ENCODE measurements around the gene TNFRSF8.

The TNFRSF8 gene

DNA sequence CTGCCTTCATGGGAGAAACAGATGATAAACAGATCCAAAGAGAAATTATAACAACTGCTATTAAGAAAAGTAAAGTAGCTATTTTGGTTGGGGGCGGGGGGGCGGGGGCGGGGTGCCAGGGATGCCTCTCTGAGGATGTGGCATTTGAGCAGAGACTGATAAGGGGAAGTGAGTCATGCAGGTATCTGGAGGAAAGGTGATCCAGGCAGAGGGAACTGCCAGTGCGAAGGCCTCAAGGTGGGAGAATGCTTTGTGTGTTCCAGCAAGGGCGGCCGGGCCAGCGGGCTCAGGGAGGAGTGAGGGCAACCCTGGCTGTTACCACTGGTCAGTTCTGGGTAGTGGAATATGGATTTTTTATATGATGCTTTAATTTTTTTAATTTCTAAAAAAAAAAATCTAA, 96.7 kb downstream of the TNFRSF8 start:
- peak; percentile 85 for DNase-seq (ENCODE audit: low spot score)

DNA sequence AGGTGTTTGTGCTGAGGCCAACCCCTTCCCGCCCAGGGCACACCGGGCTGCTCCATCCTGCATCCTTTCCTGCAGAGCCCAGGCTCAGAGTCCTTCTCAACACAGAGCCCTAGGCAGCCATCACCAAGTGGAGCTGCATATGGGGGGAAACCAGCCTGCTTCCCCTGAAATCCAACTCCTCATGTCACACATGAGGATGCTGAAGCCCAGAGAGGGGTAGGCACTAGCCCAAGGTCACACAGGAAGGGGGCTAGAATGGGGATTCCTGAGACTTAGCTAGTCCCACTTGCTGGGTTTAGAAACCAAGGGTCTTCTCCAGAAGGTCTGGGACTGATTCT, 98.2 kb downstream of the TNFRSF8 start:
- no peak for DNase-seq (ENCODE audit: low spot score)

DNA sequence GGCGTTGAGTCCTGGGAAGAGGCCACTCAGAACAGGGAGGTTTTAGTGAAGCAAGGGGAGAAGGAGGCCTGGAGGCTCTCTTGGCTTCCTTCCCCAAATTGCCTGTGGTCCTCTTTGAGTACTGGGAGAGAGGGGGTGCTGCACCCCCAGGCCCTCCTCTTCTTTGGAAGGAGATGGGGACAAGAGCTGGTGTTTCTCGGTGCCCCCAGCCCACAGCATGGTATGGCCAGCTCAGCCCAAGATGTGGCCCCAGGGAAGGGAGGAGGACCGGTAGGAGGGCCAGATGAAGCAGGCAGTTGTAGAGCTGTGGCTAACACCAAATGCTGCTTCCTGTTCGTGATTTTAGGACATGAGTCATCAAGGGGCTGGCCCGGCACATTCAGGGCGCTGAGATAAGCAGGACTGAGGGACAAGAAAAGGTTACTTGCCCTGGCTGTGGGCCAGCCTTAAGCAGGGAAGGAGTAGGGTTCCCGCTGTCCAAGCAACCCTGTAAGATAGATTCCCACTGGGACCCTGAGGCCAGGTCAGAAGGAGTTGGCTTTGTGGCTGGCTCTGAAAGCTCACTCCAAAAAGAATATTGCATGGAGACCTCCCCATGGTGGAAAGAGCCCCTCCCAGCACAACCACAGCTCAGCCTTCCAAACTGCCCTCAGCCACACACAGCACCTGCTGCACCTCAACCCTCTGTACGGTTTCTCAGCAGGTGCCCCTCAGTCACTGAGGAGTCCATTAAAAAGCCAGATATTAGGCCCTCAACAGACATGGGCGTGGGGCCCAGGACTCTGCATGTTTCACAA, 98.8 kb downstream of the TNFRSF8 start:
- DNase-seq (ENCODE audit: low spot score), result peak; percentile 94

DNA sequence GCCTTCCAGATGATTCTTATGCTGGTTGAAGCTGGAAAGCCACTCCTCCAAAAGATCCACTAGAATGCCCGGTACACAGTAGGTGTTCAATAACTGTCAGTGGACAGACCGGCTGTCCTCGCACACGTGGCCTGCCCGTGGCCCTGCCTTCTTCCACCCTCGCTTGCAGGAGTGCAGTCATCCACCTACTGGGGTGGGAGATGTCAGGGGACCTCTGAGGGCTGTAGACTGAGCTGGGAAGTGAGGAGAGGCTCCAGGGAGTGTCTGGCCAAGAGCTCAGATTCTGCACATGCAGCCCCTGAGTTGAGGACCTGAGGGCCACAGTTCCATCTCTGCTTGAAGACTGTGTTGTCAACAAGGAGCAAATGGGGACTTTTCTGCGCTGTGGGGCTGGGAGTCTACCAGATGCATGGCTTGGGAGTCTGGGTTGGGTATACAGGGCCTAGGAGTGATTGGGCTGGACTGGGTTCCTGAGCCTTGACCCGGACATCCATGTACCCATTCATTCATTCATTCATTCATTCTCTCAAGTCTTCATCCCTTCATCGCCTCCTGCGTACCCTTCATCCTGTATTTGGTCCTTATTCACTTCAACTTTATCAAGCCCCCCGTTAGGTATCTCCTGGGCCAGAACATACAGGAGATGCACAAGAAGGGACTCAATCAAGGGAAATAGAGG, 99.5 kb downstream of the TNFRSF8 start:
- DNase-seq (ENCODE audit: low spot score), result no peak

DNA sequence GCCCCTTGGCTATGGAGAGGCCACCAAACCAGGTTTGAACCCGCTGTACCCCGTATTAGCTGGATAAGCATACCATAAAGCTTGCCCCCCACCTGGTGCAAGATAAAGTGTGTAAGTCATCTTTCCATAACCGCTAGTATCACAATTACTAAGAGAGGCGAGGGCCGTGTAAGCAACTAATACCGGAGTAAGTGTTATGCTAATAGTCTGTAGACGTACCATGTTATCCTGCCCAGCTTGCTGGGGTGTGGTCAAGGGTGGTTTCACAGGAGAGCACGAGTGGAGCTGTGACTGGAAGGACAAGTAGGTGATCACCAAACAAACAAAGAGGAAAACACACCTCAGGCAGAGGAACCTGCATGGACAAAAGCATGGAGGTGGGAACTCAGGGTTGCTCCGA, 100.1 kb downstream of the TNFRSF8 start:
- no peak for DNase-seq (ENCODE audit: low spot score)

DNA sequence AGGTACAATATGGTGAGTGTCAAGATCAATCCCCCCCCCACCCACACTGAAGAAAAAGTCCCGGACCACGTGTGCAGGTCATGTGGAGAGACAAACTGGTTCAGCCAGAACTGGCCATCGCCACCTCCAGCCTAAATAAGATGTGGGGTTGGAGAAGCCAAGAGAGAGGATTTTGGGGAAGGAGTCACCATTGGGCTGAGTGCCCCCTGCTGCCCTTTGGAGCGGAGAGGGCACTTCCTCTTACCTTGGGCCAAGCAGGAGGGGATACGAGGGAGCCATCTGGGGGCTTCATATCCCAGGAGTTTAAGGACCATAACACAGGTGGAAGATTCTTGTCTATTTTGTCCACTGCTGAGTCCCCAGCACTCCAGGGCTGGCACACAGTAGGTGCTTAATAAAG, 101.1 kb downstream of the TNFRSF8 start:
- no peak for DNase-seq (ENCODE audit: low spot score)

DNA sequence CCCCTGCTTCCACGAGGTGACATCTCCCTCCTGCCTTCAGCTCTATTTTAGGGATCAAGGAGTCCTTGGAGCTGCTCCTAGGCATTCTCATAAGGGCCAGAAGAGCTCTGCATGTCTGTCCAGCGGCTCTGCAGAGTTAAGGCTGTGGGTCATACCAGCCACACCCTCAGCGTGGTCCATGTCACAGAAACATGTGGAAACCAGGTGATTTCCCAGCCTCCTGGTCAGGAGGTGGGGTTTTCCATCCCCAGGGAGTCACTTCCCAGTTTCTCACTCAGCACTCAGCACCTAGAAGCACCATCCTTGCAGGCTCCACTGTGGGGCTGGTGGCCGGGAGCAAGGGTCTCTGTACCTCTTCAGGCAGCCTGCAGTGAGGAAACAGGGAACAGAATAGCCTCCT, 102.2 kb downstream of the TNFRSF8 start:
- DNase-seq (ENCODE audit: low spot score), result no peak

DNA sequence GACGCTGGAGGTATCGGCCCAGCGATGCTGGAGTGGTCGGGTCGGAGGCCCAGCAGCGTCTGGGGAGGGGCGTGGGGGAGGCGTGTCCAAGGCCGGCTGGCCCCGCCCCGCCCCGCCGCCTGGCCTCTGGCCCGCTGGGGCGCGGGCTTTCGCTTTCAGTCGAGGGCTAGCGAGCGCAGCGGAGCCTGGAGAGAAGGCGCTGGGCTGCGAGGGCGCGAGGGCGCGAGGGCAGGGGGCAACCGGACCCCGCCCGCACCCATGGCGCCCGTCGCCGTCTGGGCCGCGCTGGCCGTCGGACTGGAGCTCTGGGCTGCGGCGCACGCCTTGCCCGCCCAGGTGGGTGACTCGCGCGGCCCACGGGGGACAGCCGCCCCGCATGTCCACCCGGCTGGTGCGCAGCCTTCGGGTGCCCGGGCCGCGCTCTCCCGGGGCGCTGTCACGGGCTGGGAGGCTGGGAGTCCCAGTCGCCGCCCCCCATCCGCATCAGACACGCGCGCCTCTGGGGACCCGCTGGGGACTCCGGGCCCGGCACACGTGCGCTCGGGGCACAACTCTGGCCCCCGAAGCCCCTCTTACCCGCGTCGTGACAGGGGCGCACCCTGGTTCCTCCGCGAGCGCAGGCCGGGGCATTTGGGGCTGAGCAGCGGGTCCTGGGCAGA, 103.9 kb downstream of the TNFRSF8 start, which contains the start of gene TNFRSF1B:
Gene TNFRSF1B, plus strand, starts transcription at position 158 of the 659 bp plus-strand sequence. Its CDS starts 101 bp downstream, at position 259.
- peak; percentile 74 for DNase-seq (ENCODE audit: low spot score)

DNA sequence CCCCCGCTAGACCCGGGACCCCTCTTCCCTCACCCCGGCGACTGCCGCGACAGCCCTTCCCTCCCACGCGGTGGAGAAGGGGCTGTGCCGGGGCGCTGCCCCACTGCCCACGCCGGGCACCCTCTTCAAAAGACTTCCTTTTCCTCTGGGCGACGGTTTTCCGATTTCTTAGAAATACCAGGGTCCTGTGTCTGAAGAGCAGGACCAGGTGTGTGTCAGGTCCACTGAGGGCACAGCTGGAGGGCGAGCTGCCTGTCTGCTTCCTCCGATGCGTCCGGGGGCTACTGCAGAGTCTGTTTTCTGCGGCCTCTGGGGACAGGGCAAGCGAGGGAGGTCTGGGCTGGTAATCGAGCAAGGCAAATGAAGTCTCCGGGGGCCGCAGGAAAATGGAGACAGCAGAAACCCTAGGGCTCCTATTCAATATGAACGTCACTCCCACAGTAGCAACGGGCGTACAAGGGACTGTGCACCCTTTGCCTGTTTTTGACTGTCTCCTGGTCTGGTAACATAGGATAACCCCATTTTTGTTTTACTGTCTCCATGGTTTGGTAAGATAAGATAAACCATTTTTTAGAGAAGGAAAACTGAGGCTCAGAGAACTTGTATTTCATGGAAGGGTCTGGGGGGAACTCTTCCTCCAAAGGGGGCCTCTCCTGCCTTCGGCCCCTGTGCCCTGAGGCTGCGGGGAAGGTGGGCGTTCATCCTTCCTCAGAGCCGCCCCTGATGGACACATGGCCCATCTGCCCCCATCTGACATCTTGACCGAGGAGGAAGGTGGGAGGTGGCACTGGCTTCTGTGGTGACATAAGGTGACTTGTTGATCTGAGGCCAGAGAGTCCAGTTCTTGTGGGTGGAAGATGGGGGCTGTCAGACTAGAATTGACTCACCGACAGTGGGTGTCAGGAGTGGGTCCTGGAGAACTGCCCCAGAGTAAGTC, 104.7 kb downstream of the TNFRSF8 start:
- no peak for DNase-seq (ENCODE audit: low spot score)

DNA sequence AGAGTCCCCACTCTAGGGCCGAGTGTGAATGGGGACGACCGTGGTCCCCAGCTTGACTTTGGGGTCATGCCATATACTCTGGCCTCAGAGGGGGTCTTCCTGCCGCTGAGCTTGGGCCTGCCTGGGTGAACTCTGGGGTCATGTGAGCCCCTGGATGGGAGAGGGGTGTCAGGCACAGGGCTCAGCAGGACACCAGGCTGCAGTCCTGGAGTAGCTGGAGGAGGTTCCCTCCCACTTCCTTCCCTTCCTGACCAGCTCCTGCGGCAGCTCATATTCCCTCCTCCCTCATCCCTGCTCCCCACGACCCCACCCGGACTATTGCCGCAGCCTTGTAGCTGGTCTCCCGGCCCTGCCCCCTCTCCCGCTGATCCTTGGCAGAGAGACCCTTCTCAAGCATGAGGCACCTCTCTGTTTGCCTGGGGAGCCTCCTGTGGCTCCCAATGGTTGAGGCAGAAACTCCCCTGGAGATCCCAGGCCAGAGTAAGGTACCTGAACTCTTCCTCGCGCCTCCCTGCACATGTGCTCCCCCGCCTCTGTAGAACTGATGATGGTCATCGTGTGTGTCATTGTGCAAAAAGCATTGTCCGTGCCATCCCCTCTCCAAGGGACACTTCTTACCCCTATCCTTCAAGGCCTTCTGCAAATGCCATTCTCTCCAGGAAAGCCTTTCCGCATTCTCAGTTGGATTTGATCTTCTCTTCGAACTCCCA, 105.5 kb downstream of the TNFRSF8 start:
- DNase-seq (ENCODE audit: low spot score), result no peak

DNA sequence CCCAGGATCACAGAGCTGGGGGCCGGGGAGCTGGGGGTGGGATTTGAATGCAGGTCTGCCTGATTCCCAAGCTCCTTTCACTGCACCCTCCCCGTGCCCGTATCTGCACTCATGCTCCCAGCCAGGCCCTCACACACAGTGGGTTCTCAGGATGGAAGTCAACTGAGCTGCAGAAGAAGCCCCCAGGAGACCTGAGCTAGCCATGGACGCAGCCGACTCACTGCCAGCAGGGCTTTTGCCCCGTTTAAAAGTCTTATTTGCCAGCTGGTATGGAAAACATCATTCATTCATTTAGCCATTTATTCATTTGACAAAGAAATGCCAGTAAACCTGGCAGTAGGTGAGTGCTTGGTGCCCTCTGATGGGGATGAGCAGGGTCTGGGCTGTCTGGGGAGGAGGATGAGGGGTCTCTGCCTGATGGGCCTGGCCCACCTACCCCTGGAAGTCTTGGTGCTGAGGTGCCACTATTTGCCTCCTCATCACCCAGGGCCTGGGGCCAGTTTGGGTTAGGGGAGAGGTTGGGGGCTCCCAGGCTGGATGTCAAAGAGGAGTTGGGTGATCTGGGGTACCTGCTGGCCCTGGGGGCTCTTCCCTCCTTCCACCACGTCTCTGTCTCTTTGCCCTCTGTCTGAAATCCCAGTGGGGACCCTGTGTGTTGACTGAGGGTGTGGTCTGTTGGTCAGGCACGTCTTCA, 106.5 kb downstream of the TNFRSF8 start:
- no peak for DNase-seq (ENCODE audit: low spot score)

DNA sequence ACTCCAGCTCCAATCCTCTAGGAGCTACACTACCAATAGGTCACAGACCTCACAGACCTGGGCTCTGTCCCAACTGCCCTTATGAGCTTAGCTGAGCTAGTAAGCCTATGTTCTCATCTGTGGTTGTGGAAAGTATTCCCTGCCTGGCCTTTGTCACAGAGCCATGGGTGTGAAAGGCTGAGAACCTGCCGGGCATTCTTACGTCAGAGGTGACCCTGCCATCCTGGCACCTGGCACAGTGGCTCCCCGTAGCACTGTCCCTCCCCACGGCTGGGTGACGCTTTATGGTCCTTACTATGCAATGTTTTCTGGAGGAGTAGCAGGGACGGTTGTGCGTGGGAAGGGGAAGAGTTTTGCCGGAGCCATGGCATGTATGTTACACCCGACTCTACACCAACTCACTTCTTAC, 107.2 kb downstream of the TNFRSF8 start:
- no peak for DNase-seq (ENCODE audit: low spot score)

DNA sequence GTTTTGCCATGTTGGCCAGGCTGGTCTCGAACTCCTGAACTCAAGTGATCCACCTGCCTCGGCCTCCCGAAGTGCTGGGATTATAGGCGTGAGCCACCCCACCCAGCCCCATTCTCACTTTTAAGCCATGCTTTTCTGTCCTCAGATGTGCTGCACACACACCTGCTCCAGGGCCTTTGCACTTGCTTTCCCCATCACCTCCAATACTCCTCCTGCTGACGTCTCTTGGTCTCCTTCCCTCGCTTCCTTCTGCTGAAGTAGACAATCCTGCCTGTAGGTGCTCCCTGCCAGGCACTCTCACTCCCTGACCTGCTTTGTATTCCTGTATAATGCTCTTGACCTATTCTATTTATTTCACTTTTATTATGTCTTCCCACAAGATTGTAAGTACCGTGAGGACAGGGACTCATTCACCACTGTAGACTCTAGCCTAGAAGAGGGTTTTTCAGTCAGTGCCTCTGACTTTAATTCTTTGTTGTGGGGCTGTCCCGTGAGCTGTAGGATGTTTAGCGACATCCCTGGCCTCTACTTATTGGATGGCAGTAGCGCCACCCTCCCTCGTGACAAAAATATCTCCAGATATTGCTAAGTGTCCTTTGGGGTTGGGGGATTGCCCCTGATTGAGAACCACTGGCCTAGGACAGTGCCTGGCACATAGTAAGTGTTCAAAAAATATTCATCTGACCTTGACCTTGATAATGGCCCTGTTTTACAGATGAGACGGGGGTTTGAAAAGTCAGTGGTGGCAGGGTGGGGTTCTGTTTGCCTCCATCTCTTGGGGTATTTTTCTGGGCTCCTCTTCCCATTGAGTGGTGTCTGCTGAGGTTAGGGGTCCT, 108.3 kb downstream of the TNFRSF8 start:
- DNase-seq (ENCODE audit: low spot score), result no peak

DNA sequence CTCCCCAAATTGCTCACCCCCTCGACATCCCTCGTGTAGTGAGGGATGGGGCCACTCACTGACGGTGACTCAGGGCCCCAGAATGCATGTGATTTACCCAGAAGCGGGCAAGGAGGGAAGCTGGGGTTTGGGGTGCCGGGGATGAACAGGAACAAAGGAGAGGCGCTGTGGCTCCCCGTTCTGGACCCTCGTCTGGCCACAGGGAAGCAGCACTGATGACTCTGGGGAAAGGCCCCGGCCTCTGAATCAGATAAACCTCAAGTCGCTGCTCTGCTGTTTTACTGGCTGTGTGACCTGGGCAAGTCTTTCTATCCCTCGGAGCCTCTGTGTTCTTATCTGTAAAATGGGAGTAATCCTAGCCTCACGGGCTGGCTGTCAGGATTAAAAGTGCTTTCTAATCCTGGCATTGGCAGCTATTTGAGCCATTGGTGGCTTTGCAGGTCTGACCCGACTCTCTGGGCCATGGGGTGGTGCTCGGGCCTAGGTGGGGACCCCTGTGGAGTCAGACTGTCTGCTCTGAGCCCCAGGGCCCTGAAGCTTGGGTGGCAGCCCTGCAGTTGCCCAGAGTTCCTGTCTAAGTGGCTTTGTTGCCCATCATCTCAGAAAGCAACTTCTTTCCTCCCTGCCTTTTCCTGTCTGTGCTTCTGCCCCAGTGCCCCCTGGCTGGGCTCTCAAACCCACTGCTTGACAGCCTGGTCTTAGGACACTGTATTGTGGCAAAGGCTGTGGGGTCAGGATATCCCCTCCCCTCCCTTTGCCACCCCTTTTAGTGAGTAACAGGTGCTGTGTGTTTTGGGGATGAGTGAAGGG, 109.1 kb downstream of the TNFRSF8 start:
- no peak for DNase-seq (ENCODE audit: low spot score)

DNA sequence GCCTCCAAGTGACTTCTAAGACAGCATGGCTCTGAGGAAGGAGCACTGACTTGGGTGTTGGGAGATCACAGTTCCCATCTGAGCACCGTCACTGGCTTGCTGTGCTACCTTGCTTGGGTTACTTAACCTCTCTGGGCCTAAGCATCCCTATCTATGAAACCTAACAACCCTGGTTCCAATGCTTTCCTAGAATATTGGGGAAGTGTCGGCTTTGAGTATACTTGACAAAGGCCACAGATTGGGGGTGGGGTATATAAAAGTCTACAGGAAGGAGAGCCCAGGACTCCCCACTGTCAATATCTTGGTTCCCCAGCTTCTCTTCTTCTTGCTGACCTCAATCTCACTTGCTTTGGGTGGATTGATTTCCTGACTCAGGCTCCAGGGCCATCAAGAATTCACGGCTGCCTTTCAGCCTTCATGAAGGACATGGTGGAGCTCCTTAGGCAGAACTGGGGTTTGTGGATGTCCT, 110.0 kb downstream of the TNFRSF8 start:
- no peak for DNase-seq (ENCODE audit: low spot score)

DNA sequence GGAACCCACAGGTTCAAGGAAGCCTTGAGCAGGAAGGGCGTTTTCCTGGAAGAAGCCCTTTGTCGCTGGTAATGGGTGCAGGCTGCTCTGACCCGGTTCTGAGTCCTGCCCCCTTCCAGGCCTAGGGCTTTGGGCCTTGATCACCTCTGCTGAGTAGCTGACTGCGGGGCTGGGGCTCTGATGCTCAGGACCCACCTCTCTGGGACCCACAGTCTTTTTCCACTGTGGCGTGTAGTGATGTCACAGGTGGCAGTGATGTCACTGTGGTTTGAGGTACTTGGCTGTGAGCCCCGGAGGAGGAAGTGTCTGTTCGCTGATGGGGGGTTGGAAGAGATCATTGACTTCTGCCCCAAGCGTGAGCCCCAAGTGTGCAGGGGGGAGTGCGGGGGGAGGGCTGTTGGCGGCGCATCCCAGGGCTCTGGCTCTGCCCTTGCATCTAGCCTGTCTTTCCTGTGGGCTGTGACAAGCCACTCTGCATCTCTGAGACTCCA, 110.6 kb downstream of the TNFRSF8 start:
- DNase-seq (ENCODE audit: low spot score), result no peak

DNA sequence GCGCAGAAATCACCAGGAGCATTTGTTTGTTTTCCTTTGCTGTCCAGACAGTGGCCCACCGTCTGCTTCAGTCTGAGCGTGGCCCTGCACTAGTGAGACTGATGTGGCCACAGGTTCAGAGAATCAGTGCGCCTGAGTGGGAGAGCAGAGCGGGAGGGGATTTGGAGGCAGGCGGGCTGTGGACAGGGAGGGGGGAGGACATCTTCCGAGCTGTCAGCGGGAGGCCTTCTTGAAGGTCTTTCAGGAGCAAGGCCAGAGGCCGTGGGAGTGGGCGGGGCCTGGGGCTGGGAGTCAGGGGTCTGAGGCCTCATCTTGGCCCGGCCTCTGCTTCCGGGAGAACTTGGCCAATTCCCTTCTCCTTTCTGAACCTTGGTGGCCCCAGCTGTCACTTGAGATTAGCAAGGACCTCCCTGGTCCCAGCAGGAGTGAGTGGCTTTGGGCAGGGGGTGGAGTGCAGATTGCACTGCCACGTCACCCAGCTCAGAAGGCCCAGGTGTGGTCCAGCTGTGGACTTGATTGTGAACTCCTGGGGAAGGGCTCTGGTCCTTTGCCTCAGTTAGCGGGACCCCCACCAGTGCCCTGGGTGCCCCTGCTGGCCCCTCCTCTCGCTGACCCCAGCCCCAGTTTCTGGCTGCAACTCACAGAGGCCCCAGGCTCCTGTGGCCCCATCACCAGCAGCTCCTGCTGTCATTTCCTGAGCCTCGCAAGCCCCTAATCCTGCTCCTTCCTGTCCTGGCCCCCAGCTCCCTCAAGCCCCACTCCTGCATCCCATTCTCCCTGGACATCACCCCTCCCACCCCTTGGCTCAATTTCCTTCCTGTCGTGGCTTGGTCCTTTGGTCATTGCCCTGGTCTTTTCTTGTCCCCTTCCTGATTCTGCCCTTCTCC, 112.1 kb downstream of the TNFRSF8 start:
- no peak for DNase-seq (ENCODE audit: low spot score)
